Stimulated activated CD4-positive, alpha-beta T cell treated with anti-CD3 and anti-CD28 coated beads, Interleukin-4, amount 100 ng/mL, for 1 hour (primary cell): Measurements from ENCODE around the gene CEP72.
"Not testable (repeated sequence)": the region's sequence is repeated elsewhere in the genome, so short reads cannot be mapped to it uniquely, and the experiment has no call there.

ENCODE experiments used
- DNase-seq: peaks from one replicate; pipeline ENCODE4 v3.0.0-alpha.2; 2020

CEP72 gene

DNA sequence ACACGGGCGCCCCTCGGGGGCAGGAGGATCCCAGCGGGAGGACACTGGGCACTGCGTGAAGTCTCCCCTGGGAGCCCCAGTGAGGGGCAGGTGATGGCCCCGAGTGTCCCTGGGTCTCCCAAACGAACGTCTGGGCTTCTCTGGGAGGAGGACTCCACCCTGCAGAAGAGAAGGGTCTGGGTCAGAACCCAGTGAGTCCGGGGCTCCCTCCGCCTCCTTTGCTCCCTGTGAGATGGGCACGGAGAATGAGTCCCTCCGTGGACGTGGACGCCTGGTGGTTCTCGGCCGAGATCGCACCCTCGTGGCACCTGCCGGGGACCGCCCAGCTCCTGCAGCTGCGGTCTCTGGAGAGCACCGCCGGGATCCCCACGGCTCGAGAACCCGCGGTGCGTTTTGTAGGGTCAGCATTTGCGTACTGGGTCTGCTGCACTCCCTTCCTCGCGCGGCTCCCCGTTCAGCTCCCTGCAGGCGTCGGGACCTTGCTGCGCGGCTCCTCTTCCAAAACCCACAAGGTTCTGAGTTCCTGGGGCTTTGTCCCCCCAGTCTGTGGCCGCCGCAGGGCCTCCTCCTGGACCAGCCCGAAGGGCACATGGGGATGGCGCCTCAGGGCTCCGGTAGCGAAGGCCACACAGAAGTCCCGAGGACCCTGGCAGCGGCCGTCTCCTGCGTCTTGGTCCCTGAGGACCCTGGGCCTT is 10.2 kb upstream of the CEP72 start:
- DNase-seq = no peak

GRCh38 chr5:602466-603035 is 9.6 kb upstream of the CEP72 start:
- DNase-seq = no peak

GRCh38 chr5:603081-603998 is 8.8 kb upstream of the CEP72 start:
- no peak for DNase-seq

- no peak for DNase-seq
These were observed 7.7 kb upstream of the CEP72 start for GRCh38 chr5:604391-604831.

DNA sequence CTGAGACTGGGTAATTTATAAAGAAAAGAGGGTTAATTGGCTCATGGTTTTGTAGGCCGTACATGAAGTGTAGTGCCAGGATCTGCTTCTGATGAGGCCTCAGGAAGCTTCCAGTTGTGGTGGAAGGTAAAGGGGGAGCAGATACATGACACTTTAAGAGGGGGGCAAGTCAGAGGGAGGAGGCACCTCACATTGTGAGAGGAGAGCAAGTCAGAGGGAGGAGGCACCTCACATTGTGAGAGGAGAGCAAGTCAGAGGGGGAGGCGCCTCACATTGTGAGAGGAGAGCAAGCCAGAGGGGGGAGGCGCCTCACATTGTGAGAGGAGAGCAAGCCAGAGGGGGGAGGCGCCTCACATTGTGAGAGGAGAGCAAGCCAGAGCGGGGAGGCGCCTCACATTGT is 7.0 kb upstream of the CEP72 start:
- DNase-seq = not testable (repeated sequence)

DNA sequence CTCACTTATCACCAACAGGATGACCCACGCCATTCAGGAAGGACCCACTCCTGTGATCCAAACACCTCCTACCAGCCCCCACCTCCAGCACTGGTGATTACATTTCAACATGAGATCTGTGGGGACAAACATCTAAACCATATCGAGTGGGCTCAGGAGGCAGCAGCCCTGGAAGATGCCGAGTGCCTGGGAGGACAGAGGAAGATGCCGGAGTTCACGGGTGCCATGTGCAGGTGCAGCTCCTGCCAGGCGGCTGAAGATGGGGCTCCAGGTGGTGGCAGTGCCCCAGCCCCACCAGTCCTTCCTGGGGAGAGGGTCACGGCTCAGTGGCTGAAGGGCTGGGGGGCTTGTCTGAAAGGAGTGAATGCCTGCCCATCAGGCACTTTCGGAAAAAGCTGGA is 6.1 kb upstream of the CEP72 start:
- no peak for DNase-seq

DNA sequence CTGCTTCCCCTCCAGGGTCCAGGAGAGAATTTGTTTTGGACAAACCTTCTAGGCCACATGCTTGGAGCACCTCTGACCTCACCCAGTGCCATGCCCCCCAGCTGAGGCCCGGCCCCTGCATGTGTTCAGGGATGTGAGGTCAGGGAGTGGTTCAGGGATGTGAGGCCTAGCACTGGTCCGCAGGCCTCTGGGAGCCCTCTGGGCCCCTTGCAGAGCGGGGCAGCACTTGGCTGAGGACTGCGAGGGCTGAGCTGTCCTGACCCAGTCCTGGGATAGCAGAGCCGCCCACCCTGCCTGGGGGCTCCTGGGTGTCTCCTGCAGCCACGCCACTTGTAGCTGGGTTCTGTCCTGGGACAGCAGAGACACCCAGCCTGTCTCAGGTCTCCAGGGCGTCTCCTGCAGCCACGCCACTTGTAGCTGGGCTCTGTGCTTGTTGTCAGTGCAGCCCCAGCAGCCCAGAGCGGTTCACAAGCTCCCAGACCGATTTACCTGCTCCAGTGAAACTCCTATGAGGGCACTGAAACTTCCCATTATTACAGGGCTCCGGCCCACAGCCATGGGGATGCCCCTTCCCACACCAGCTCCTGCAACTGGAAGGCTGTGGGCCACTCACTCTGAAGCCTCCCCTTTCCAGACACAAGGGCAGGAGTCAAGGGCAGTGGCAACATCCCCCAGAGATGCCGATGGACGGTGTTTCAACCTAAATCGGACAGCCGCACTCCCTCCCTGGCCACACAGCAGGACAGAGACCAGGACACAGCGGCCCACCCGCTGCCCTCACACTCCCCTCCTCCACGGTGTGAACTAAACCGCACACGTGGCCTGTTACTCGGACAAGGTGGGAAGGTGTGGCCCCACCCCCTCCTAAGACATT is 5.4 kb upstream of the CEP72 start:
- no peak for DNase-seq

- DNase-seq = no peak
These were observed 4.4 kb upstream of the CEP72 start for GRCh38 chr5:607541-608428.

DNA sequence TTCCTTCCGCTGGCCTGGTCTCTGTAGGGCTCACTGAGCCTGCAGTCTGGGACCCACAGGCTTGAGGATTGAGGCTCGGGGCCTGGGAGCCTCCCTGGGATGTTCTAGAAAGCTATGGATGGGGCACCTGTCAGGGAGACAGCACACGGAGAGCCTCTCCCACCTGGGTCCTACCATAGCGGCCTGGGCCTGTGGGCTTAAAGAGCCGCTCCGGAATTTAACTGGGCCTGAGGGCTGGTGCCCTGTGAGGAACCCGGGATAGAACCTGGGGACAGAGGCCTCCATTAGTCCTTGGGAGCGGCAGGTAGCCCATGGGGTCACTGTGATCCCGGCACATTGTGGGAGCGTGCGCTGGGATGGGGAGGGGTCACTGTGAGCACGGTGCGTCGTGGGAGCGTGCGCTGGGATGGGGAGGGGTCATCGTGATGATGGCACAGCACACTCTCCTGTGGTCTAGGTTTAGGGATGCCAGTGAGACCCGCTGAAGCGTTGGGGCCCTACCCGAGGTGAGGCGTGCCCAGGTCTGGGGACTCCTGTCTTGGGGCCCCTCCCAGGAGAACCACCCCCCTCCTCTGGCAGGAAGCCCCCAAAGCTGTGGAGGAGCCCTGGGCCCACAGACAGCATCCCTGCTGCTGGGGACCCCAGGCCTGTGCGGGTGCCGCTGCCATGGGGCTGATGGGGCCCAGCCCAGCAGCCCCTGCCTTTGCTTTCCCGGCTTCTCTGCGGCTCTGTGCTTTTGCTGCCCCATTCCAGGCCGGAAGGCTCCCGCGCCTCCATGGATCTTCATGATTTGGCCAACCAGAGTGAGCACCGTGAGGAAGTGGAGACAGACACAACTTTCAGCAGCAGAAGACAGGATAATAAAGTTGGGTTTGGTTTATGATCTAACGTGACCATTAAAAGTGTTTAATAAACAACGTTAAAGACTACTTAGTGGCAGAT is 3.4 kb upstream of the CEP72 start:
- DNase-seq = no peak

DNA sequence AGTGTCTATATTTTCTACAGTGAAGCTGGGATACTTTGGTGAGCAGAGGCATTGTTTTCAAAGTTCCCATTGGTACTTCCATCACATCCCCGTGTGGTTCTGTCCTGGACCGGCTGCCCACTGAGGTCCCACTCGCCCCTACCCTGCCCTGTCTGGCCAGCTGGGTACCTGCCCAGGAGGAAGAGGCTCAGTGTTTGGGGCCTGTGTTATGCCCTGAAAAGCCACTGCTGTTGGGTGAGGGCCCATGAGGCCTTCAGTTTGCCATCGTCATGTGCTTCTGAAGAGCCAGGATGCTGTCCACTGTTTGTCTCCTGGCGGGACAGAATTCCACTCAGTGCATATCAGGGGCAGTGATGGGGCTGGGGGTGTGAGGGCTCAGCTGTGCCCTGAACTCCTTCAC is 2.6 kb upstream of the CEP72 start:
- DNase-seq = no peak

GRCh38 chr5:610011-610743 is 2.0 kb upstream of the CEP72 start:
- no peak for DNase-seq

DNA sequence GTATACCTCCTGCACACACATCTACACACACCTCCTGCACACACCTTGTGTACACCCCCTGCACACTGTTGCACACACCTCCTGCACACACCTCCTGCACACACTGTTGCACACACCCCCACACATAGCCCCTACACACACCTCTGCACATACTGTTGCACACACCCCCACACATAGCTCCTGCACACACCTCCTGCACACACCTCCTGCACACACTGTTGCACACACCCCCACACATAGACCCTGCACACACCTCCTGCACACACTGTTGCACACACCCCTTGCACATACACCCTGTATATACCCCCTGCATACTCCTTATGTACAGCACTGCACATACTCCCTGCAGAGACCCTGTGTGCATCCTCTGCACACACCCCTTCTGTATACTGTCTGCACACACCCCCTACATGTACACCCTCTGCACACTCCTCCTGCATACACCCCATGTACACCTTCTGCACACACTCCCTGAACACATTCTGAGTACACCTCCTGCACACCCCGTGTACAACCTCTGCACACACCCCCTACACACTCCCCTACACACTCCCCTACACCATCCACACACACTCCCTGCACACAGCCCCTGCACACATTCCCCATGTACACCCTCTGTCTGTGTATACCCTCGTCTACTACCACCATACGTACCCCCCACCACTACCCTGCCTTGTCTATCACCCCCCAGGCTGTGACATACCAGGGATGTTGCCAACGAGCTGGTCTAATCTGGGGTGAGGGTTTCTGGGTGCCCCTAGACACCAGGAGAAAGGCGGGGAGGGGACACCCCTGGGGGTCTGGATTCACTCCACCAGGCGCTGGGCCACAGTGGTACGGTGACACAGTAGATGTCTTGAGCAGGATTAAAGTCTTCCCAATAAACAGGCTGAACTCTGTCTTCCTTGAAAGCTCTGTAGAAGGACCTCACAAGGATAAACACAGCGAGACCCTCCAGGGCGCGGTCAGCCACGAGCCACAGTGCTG is 1.1 kb upstream of the CEP72 start:
- DNase-seq = no peak

DNA sequence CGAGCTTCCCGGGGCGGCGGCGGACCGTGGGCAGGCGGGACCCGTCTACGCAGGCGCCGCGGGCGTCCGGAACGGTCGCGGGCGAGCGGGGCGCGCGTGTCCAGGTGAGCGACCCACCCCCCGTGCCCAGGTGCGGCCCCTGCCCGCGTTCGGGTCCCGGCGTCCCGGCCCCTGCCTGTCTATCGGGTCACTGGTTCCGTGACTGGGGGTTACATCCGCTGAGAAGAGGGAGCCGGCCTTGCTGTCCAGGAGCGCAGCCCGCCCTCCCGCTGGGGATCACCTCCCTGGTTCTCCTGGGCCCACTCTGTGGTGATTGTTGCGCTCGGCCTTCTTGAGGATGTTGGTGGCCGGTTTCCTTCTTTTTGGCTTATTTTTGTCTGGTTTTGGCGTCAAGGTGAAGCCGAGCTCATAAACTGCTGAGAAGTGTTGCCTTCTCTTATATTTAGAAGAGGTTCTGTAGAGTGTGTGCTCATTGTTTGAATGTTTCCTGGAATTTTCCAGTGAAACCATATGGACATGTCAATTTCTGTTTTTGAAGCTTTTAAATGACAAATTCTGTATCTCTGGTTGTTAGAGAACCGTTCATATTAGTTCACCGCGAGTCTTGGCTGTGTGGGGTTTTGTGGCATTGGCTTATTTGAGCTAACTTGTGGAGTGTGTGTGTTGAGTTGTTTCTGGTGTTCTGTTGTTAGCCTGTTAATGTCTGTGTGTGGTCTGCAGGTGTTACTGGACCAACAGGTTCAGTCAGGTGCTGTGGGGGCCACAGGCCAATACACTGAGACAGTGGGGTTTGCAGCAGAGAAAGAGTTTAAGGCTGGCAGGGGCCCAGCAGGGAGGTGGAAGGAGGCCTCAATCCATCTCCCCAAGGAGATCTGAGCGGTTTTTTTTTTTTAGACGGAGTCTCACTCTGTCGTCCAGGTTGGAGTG is 621 bp downstream of the CEP72 start:
- no peak for DNase-seq

GRCh38 chr5:616484-617039 is 4.4 kb downstream of the CEP72 start:
- DNase-seq = no peak

DNA sequence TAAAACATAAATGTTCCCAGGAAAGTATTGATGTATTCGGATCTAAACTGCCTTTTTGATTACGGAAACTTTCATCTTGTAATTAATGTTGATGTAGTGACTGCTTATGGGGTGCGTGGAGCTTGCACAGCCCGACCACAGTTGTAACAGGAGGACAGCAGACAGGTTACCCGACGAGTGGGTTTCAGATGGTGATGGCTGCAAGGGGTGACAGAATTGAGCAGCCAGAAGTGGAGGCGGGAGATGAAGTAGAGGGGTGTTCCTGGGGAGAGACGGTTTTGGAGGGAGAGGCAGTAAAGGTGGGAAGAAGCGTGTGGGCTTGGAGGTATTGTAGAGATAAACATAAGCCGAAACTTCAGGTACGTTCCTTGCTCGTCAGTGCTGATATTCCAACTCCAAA is 5.8 kb downstream of the CEP72 start:
- no peak for DNase-seq

GRCh38 chr5:618450-618849 is 6.3 kb downstream of the CEP72 start:
- DNase-seq = no peak

DNA sequence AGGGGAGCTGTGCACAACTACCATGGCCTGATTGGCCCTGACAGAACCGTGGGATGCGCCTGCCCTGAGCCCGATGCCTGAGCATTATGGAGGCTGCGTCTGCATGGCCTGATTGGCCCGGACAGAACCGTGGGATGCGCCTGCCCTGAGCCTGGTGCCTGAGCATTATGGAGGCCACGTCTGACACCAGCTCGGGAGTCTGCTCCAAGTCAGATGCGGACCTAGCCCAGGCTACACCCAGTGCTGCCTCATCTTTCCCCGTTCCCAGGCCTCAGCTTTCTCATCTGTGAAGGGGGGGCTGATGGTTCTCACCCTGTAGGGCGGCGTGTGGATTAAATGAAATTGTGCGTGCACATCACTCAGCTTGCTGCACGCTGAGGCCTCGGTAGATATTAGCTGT is 7.3 kb downstream of the CEP72 start:
- DNase-seq = no peak
